GM18507 (cell line): ENCODE results near the gene DPP3.
"Not testable (repeated sequence)": the region's sequence is repeated elsewhere in the genome, so short reads cannot be mapped to it uniquely, and the experiment has no call there.

Experiments used
- DNase-seq: peaks from one replicate; pipeline ENCODE4 v3.0.0; 2011; ENCODE audit warnings: low read depth; ENCODE audit not compliant: insufficient read length; ENCODE audit errors: extremely low spot score
- FAIRE-seq: peaks from 2 replicates; lab custom pipeline; 2011; peaks lifted over from hg19 to GRCh38; lab: Jason Lieb, UNC

DPP3 gene

GRCh38 chr11:66462010-66462409 lies 18.2 kb upstream of the DPP3 start:
- no peak for FAIRE-seq
- no peak for DNase-seq

GRCh38 chr11:66462911-66463310 lies 17.3 kb upstream of the DPP3 start:
- no peak for DNase-seq
- no peak for FAIRE-seq

GRCh38 chr11:66464116-66464515 lies 16.1 kb upstream of the DPP3 start:
- FAIRE-seq, DNase-seq: not testable (repeated sequence)

GRCh38 chr11:66464916-66465315 lies 15.3 kb upstream of the DPP3 start:
- FAIRE-seq (no peak), DNase-seq (no peak)

- DNase-seq (no peak), FAIRE-seq (no peak)
Measured at GRCh38 chr11:66465373-66466224, 14.6 kb upstream of the DPP3 start.

- DNase-seq (peak; percentile 98), FAIRE-seq (peak; percentile 89)
Measured at GRCh38 chr11:66466225-66467033, 13.8 kb upstream of the DPP3 start, which contains the start of gene PELI3. Gene PELI3 (plus strand): TSS chr11:66466905. CDS start chr11:66468129, 1,224 bp downstream.

GRCh38 chr11:66467034-66467659 lies 13.1 kb upstream of the DPP3 start:
- FAIRE-seq (no peak), DNase-seq (no peak)

GRCh38 chr11:66467756-66468155 lies 12.5 kb upstream of the DPP3 start:
- DNase-seq (no peak), FAIRE-seq (no peak)

GRCh38 chr11:66468691-66469090 lies 11.5 kb upstream of the DPP3 start:
- DNase-seq (no peak), FAIRE-seq (no peak)

GRCh38 chr11:66469441-66469840 lies 10.8 kb upstream of the DPP3 start:
- FAIRE-seq, result no peak

GRCh38 chr11:66470015-66470414 lies 10.2 kb upstream of the DPP3 start:
- FAIRE-seq, result no peak
- DNase-seq, result no peak

More at GRCh38 chr11:66469441-66469840, 10.8 kb upstream of the DPP3 start:
- DNase-seq, result no peak

- FAIRE-seq, result no peak
- DNase-seq, result no peak
Measured at GRCh38 chr11:66471142-66471541, 9.1 kb upstream of the DPP3 start.

GRCh38 chr11:66472054-66472453 lies 8.2 kb upstream of the DPP3 start:
- no peak for DNase-seq

GRCh38 chr11:66473167-66473566 lies 7.1 kb upstream of the DPP3 start:
- FAIRE-seq (no peak), DNase-seq (no peak)

More at GRCh38 chr11:66472054-66472453, 8.2 kb upstream of the DPP3 start:
- FAIRE-seq, result no peak

- FAIRE-seq (no peak), DNase-seq (no peak)
Measured at GRCh38 chr11:66473608-66474515, 6.4 kb upstream of the DPP3 start.

- DNase-seq, result no peak
- no peak for FAIRE-seq
Measured at GRCh38 chr11:66475349-66476172, 4.7 kb upstream of the DPP3 start.

GRCh38 chr11:66476173-66476840 lies 3.9 kb upstream of the DPP3 start:
- DNase-seq (no peak), FAIRE-seq (no peak)

GRCh38 chr11:66476841-66477251 lies 3.4 kb upstream of the DPP3 start:
- no peak for DNase-seq
- FAIRE-seq, result no peak
